Prostate gland (tissue), 2 donors: Measurements from ENCODE around the gene PRR23E. TPM values are rescaled to one million over a fixed set of nuclear protein-coding genes. Genes with fewer than 3 reads are reported as not detected.

ENCODE experiments used
- DNase-seq: peaks from one replicate; pipeline ENCODE4 v3.0.0-alpha.2; 2019; ENCODE audit warnings: low spot score
- H3K27ac ChIP-seq, 2 donors: fragments of 200-600 bp; sonication (generic); 2 replicates each; pipeline ENCODE4 v1.5.1; 2017 to 2019
- H3K27me3 ChIP-seq: fragments of 200-600 bp; sonication (generic); replicated peaks from 2 replicates; pipeline ENCODE4 v1.5.1; 2019; ENCODE audit not compliant: insufficient read depth
- H3K36me3 ChIP-seq, 2 donors: fragments of 200-600 bp; sonication (generic); 1 replicate in 1 of 2; 2 replicates in 1 of 2; pipeline versions ENCODE4 v1.5.1 to v1.8.1; 2017 to 2019
- H3K4me1 ChIP-seq: fragments of 200-600 bp; sonication (generic); replicated peaks from 2 replicates; pipeline ENCODE4 v1.5.1; 2019
- H3K4me3 ChIP-seq, 2 donors: fragments of 200-600 bp; sonication (generic); 2 replicates each; pipeline ENCODE4 v1.5.1; 2017 to 2019
- H3K9me3 ChIP-seq: fragments of 200-600 bp; sonication (generic); 2 replicates; pipeline ENCODE4 v1.5.1; 2017
- POLR2A ChIP-seq: fragments of 450-650 bp; IDR thresholded peaks from one replicate; pipeline ENCODE4 v1.6.1; 2016; ENCODE audit warnings: antibody characterized with exemption, mild to moderate bottlenecking
- POLR2AphosphoS5 ChIP-seq: sonication (generic); formaldehyde crosslinking; IDR thresholded peaks from one replicate; pipeline ENCODE4 v1.6.1; 2017; ENCODE audit warnings: antibody characterized with exemption
- WGBS: methylation state at CpG from one replicate; pipeline ENCODE4 v1.1.5; 2018; 5-methylcytosine and 5-hydroxymethylcytosine counted together
- intact Hi-C: fragments of 100-400 bp; cut with DNase I; formaldehyde crosslinking; loops from one replicate; pipeline ENCODE4 v1.14.2; 2022
- total RNA-seq, 2 donors: library from RNA; depleted of rRNA; stranded (reverse); fragments of >200 nt; gene quantifications; one replicate each; pipeline ENCODE4 v1.1.0, GENCODE V29; 2016
- TF ChIP-seq, protein P1 (sequence below), 4 experiments: fragments of 200-600 bp in 2 of 4; fragments of 450-650 bp in 2 of 4; sonication (generic) in 2 of 4; IDR thresholded peaks; 1 replicate in 3 of 4; 2 replicates in 1 of 4; pipeline ENCODE4 v1.5.1; 2016 to 2019; ENCODE audit warnings: antibody characterized with exemption in 4 of 4, mild to moderate bottlenecking in 2 of 4, moderate library complexity in 2 of 4

Gene PRR23E
- total RNA-seq, 2 donors from 2014 or later = not detected

DNA sequence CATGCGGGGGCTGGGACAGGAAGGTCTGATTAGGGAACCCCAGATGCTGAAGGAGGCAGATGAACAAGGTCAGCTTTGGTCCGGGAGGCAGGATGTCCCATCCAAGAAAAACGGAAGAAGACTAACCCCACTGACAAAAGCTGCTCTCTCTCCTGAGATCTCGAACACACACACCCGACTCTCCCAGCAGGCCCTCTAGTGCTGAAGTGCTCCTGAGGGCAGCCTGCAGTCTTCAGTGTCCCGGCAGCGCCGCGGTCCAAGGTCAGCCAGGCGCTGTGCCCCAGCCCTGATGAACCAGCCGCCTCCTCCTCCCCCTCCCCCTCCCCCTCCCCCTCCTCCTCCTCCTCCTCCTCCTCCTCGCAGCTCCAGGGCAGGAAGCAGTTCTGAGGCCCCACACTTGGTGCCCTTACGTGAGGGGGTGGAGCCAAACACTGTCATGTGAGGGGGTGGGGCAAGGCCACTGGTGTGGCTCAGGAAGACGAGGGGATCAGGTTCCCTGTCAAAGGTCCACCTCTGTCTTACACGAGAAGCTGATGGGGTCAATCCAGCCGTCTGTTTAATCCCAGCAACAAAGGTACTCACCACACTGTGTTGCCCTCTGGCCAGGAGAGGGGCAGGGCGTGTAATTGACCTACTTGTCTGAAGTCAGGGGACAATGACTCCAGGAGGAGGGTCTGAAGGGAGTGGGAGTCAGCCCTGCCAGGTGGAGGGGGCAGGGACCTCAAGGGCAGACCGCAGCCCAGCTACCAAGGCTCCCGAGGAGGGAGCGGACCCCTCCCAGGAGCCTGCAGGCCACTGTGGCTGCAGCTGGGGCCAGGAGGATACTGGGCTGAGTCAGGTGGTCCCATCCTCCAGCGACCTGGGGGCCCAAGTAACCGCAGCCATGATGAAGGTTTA is 34.3 kb downstream of the PRR23E start:
- no peak for DNase-seq
- no peak overlapping the region for H3K4me3 ChIP-seq
- TF ChIP-seq, protein P1, sequence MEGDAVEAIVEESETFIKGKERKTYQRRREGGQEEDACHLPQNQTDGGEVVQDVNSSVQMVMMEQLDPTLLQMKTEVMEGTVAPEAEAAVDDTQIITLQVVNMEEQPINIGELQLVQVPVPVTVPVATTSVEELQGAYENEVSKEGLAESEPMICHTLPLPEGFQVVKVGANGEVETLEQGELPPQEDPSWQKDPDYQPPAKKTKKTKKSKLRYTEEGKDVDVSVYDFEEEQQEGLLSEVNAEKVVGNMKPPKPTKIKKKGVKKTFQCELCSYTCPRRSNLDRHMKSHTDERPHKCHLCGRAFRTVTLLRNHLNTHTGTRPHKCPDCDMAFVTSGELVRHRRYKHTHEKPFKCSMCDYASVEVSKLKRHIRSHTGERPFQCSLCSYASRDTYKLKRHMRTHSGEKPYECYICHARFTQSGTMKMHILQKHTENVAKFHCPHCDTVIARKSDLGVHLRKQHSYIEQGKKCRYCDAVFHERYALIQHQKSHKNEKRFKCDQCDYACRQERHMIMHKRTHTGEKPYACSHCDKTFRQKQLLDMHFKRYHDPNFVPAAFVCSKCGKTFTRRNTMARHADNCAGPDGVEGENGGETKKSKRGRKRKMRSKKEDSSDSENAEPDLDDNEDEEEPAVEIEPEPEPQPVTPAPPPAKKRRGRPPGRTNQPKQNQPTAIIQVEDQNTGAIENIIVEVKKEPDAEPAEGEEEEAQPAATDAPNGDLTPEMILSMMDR (IDR thresholded peaks at IDR 0.05) = no peak
- TF ChIP-seq POLR2AphosphoS5 = no peak
- no peak for TF ChIP-seq POLR2A
- no peaks in the 10 kb centered on the region for H3K36me3 ChIP-seq
- H3K4me1 ChIP-seq = no peaks in the 10 kb centered on the region
- no peak overlapping the region for H3K27ac ChIP-seq
- no peaks in the 10 kb centered on the region for H3K27me3 ChIP-seq
- intact Hi-C loops = no loop called here
- H3K9me3 ChIP-seq = no peaks in the 10 kb centered on the region
- 36% methylated on average over 21 of the region's 22 CpGs for WGBS

DNA sequence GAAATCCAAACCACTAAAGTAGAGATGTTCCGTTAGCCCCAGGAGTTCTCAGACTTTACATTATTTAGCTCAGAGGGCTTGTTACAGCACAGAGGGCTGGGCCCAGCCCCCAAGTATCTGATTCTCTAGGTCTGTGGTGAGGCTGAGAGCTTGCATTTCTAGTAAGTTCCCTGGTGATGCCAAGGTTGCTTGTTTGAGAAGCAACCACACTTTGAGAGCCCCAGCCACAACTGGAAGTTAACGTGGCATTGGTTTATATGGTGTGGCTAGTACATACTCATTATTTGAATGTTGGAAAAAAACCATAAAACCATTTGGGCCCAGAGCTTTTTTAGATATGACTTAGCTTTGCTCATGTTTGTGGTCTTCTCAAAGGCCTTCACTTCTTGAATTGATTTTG is 35.9 kb downstream of the PRR23E start:
- H3K36me3 ChIP-seq = no peaks in the 10 kb centered on the region
- no peaks in the 10 kb centered on the region for H3K4me1 ChIP-seq
- intact Hi-C loops = no loop called here
- no peaks in the 10 kb centered on the region for H3K9me3 ChIP-seq
- TF ChIP-seq POLR2A (no peak), POLR2AphosphoS5 (no peak)
- TF ChIP-seq, protein P1 (IDR thresholded peaks at IDR 0.05) = no peak
- no peak for DNase-seq
- no peaks in the 10 kb centered on the region for H3K27me3 ChIP-seq
- WGBS = 84% methylated on average over 2 of the region's 2 CpGs
- no peak overlapping the region for H3K4me3 ChIP-seq
- H3K27ac ChIP-seq = no peak overlapping the region

DNA sequence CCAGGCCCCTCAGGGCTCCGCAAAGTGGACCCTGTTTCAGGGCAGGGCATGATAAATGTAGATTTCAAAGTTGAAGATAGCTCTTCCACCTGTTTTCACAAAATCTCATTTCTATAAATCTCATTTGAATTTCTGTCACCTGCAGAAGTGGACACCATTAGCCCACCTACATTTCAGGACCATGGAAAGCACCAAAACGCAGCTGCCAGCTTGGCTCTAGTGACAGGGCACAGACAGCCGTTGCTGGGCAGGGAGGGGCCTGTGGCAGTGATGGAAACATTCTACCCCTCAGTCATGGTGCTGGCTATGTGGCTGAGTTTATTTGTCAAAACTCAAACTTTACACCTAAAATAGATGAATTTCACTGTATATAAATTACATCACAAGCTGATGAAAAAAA is 40.4 kb downstream of the PRR23E start:
- Histone ChIP-seq H3K27me3 (no peaks in the 10 kb centered on the region), H3K36me3 (no peaks in the 10 kb centered on the region), H3K4me1 (no peaks in the 10 kb centered on the region), H3K27ac (no peak overlapping the region), H3K4me3 (no peak overlapping the region), H3K9me3 (no peaks in the 10 kb centered on the region)
- intact Hi-C loops = no loop called here
- DNase-seq = no peak
- TF ChIP-seq, protein P1 (IDR thresholded peaks at IDR 0.05) = no peak
- TF ChIP-seq POLR2AphosphoS5 = no peak
- no peak for TF ChIP-seq POLR2A
- 33% methylated on average over 3 of the region's 3 CpGs for WGBS

DNA sequence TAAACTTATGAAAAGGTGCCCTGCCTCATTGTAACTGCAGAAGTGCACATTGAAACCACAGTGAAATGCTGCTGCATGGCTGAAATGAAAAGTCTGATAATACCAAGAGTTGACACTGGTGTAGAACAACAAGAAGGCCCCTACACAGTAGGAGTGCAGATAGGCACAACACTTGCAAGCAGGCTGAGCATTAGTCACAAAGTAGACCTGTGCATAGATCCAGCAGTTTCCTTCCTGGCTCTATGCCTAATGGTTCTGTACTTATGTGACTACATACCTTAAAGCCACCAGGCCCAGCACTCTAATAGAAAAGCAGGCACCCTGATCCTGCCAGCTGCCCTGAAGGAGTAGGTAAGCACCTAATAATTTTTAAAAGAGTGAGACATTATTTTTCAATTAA is 41.8 kb downstream of the PRR23E start:
- no peak overlapping the region for H3K27ac ChIP-seq
- no peaks in the 10 kb centered on the region for H3K9me3 ChIP-seq
- H3K4me3 ChIP-seq = no peak overlapping the region
- intact Hi-C loops = no loop called here
- no peaks in the 10 kb centered on the region for H3K27me3 ChIP-seq
- no peaks in the 10 kb centered on the region for H3K4me1 ChIP-seq
- no peak for TF ChIP-seq POLR2AphosphoS5
- no peak for TF ChIP-seq POLR2A
- TF ChIP-seq, protein P1 (IDR thresholded peaks at IDR 0.05) = no peak
- H3K36me3 ChIP-seq = no peaks in the 10 kb centered on the region
- no peak for DNase-seq

DNA sequence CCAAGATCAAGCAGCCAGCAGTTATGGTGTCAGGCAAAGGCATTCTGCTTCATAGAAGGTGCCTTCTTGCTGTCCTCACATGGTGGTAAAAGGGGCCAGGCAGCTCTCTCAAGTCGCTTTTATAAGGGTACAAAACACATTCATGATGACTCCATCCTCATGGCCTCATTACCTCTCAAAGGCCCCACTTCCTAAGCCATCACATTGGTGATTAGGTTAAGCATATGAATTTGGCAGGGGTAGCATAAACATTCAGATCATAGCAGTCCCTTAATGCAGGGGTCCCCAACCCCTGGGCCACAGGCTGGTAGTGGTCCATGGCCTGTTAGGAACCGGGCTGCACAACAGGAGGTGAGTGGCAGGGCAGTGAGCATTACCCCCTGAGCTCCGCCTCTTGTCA is 42.8 kb downstream of the PRR23E start:
- Histone ChIP-seq H3K4me1 (no peaks in the 10 kb centered on the region), H3K9me3 (no peaks in the 10 kb centered on the region), H3K27me3 (no peaks in the 10 kb centered on the region), H3K27ac (no peak overlapping the region), H3K4me3 (no peak overlapping the region), H3K36me3 (no peaks in the 10 kb centered on the region)
- TF ChIP-seq POLR2A (no peak), POLR2AphosphoS5 (no peak)
- TF ChIP-seq, protein P1 (IDR thresholded peaks at IDR 0.05) = no peak
- intact Hi-C loops = no loop called here
- 79% methylated on average over 3 of the region's 3 CpGs for WGBS
- no peak for DNase-seq
